ENCODE data around the gene ANLN. TPM values are rescaled to one million over a fixed set of nuclear protein-coding genes. Genes with fewer than 3 reads are reported as not detected.

ANLN gene
- total and polyA plus RNA-seq, 9 of the 15 experiments (the other 6 are each of a cell fraction or from before 2014, with no cell fraction given): 18.1 to 66.2 (median 38.7) TPM

- TF ChIP-seq FUS (optimal IDR thresholded peaks at IDR 0.05; ENCODE audit: low read depth, low read length): no peak
- TF ChIP-seq, protein P1, sequence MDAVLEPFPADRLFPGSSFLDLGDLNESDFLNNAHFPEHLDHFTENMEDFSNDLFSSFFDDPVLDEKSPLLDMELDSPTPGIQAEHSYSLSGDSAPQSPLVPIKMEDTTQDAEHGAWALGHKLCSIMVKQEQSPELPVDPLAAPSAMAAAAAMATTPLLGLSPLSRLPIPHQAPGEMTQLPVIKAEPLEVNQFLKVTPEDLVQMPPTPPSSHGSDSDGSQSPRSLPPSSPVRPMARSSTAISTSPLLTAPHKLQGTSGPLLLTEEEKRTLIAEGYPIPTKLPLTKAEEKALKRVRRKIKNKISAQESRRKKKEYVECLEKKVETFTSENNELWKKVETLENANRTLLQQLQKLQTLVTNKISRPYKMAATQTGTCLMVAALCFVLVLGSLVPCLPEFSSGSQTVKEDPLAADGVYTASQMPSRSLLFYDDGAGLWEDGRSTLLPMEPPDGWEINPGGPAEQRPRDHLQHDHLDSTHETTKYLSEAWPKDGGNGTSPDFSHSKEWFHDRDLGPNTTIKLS (IDR thresholded peaks at IDR 0.05; ENCODE audit: borderline replicate concordance, low read depth): no peak
- TF ChIP-seq HNRNPLL (IDR thresholded peaks at IDR 0.05; ENCODE audit: low read depth, low read length, poor library complexity, severe bottlenecking): no peak
- no peak for TF ChIP-seq THAP7 (CRISPR knock-in tag; IDR thresholded peaks at IDR 0.05)
- peak; percentile 74 to 96 for TF ChIP-seq MAZ (CRISPR knock-in tag; conservative IDR thresholded peaks at IDR 0.05 in 1 of 2, IDR thresholded peaks at IDR 0.05 in 1 of 2)
- TF ChIP-seq, protein P2, sequence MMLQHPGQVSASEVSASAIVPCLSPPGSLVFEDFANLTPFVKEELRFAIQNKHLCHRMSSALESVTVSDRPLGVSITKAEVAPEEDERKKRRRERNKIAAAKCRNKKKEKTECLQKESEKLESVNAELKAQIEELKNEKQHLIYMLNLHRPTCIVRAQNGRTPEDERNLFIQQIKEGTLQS (IDR thresholded peaks at IDR 0.05): peak; percentile 62
- TF ChIP-seq, protein P2 (CRISPR knock-in tag; conservative IDR thresholded peaks at IDR 0.05): 0 out of 2 replicates have a peak, but pooled peaks have one; percentile 4
- TF ChIP-seq CBX1 (IDR thresholded peaks at IDR 0.05; ENCODE audit: low read depth): peak; percentile 45
- TF ChIP-seq SIRT6 (IDR thresholded peaks at IDR 0.05; ENCODE audit: low read depth, low read length): no peak
- TF ChIP-seq NFATC3 (IDR thresholded peaks at IDR 0.05): no peak
- TF ChIP-seq TOE1 (IDR thresholded peaks at IDR 0.05; ENCODE audit: borderline replicate concordance): 0 out of 2 replicates have a peak, but pooled peaks have one; percentile 55
- no peak for TF ChIP-seq TOE1 (CRISPR knock-in tag; IDR thresholded peaks at IDR 0.05; ENCODE audit: borderline replicate concordance, low read depth)
- 0 out of 4 replicates have a peak, but pooled peaks of 1 of the 2 experiments have one; percentile 7 for TF ChIP-seq CSDE1 (IDR thresholded peaks at IDR 0.05)
- TF ChIP-seq FOXA1 (IDR thresholded peaks at IDR 0.05; ENCODE audit: borderline replicate concordance): no peak
- TF ChIP-seq MNT (conservative IDR thresholded peaks at IDR 0.05): peak; percentile 83 to 92
- TF ChIP-seq RB1 (IDR thresholded peaks at IDR 0.05; ENCODE audit: low read depth): peak; percentile 64
- TF ChIP-seq ARID2 (IDR thresholded peaks at IDR 0.05): no peak
- TF ChIP-seq, protein P3, sequence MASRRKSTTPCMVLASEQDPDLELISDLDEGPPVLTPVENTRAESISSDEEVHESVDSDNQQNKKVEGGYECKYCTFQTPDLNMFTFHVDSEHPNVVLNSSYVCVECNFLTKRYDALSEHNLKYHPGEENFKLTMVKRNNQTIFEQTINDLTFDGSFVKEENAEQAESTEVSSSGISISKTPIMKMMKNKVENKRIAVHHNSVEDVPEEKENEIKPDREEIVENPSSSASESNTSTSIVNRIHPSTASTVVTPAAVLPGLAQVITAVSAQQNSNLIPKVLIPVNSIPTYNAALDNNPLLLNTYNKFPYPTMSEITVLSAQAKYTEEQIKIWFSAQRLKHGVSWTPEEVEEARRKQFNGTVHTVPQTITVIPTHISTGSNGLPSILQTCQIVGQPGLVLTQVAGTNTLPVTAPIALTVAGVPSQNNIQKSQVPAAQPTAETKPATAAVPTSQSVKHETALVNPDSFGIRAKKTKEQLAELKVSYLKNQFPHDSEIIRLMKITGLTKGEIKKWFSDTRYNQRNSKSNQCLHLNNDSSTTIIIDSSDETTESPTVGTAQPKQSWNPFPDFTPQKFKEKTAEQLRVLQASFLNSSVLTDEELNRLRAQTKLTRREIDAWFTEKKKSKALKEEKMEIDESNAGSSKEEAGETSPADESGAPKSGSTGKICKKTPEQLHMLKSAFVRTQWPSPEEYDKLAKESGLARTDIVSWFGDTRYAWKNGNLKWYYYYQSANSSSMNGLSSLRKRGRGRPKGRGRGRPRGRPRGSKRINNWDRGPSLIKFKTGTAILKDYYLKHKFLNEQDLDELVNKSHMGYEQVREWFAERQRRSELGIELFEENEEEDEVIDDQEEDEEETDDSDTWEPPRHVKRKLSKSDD (conservative IDR thresholded peaks at IDR 0.05; ENCODE audit: low read length): no peak
- TF ChIP-seq TAL1 (IDR thresholded peaks at IDR 0.05): 0 out of 2 replicates have a peak, but pooled peaks have one; percentile 8
These were observed at the start of gene ANLN (continued) for GRCh38 chr7:36389371-36390198.
